Breast epithelium (tissue), 3 donors: ENCODE results near the gene AHNAK.

Experiments
- CTCF ChIP-seq, 3 donors: fragments of 450-650 bp; IDR thresholded peaks; one replicate each; pipeline ENCODE4 v1.5.1; 2016 to 2017; ENCODE audit warnings: antibody characterized with exemption in 3 of 3, mild to moderate bottlenecking in 3 of 3, moderate library complexity in 3 of 3
- POLR2A ChIP-seq: fragments of 450-650 bp; IDR thresholded peaks from one replicate; pipeline ENCODE4 v1.6.1; 2016; ENCODE audit warnings: antibody characterized with exemption, mild to moderate bottlenecking, moderate library complexity
- POLR2AphosphoS5 ChIP-seq, 3 donors: sonication (generic); formaldehyde crosslinking; IDR thresholded peaks; one replicate each; pipeline ENCODE4 v1.6.1; 2017; ENCODE audit warnings: antibody characterized with exemption in 3 of 3

GRCh38 chr11:62411524-62411923 is 135.1 kb downstream of the AHNAK start:
- TF ChIP-seq CTCF (IDR thresholded peaks at IDR 0.05) (no peak), POLR2AphosphoS5 (IDR thresholded peaks at IDR 0.05) (no peak), POLR2A (no peak)
